GM12801 (cell line): ENCODE measurements around the gene CST8.

Experiments
- TF ChIP-seq, protein P1 (sequence below): IDR thresholded peaks from one replicate; pipeline ENCODE4 v1.5.1; 2011; ENCODE audit warnings: control low read depth; ENCODE audit not compliant: insufficient read length; ENCODE audit errors: extremely low read depth

The CST8 gene

DNA sequence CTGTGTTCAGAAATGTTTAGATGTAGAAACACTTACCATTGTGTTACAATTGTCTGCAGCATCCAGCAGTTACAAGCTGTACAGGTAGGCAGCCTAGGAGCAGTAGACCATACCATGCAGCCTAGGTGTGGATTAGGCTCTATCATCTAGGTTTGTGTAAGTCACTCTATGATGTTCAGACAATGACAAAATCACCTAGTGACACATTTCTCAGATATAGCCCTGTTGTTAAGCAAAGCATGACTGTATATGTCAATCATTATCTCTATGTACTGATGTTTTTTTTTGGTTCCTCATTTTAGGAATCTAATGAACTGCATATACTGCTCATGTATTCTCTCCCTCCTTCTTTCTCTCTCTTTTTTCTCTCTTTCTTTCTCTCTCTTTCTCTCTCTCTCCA lies 22.2 kb downstream of the CST8 start:
- TF ChIP-seq, protein P1, sequence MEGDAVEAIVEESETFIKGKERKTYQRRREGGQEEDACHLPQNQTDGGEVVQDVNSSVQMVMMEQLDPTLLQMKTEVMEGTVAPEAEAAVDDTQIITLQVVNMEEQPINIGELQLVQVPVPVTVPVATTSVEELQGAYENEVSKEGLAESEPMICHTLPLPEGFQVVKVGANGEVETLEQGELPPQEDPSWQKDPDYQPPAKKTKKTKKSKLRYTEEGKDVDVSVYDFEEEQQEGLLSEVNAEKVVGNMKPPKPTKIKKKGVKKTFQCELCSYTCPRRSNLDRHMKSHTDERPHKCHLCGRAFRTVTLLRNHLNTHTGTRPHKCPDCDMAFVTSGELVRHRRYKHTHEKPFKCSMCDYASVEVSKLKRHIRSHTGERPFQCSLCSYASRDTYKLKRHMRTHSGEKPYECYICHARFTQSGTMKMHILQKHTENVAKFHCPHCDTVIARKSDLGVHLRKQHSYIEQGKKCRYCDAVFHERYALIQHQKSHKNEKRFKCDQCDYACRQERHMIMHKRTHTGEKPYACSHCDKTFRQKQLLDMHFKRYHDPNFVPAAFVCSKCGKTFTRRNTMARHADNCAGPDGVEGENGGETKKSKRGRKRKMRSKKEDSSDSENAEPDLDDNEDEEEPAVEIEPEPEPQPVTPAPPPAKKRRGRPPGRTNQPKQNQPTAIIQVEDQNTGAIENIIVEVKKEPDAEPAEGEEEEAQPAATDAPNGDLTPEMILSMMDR, result no peak

DNA sequence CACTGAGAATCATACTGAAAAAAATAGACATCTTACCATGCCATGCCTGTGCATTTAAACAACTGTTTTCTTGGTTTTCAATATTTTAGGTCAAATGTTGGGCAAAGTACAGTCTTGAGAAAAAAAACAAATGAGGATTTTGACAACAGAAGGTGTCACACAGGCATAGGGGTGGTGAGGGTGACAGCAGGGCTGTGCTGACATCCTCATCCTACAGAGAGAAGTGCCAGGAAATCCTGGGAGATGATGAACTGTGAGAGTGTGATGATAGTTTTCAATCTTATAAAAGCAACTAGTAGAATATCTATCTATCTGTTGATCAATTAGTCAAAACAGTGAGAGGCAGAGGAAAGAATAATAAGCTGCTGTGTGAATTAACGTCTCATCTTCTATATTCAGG lies 23.9 kb downstream of the CST8 start:
- TF ChIP-seq, protein P1, result no peak

DNA sequence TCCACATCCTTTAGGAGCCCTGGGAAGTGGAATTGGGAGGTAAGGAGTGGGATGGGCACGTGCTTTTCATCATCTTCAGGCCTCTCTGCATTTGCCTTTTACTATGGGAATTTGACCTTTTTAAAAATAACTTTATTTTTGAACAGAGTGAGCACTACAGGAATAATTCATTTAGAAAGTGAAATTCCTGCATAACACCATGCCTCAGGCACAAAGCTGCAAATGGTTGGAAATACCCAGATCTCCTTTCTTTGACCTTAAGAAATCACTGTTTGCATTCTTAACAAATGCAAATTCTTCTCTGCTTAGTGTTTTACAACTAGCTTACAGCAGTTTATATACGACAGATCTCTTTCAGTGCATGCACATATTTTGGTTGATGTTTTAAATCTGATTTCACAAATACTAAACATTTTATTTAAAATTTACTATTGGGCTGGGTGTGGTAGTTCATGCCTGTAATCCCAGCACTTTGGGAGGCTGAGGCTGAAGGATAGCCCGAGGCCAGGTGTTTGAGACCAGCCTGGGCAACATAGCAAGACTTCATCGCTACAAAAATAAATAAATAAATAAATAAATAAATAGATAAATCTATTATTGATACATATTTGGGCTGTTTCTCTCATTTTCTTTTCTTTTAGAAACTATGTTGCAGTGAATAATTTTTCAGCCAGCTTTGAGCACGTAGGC lies 24.5 kb downstream of the CST8 start:
- TF ChIP-seq, protein P1, result no peak

DNA sequence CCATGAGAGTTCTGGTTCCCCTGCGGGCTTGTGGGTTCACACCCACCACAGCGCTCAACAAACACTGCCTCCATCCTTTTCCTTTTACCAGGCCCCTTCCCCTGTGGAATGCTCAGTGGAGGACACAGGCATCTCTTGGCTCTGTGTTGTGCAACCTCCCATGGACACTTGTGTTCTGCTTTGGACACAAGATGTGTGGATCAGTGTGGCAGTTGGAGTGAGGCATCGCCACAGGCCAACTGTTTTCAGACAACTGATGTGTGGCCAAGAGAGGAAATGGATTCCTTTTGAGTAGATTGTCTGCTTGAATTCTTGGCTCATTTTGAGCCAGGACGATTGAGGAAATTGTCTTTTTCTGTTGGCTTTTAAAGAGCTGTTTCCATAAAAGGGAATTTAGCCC lies 26.8 kb downstream of the CST8 start:
- TF ChIP-seq, protein P1, result no peak

DNA sequence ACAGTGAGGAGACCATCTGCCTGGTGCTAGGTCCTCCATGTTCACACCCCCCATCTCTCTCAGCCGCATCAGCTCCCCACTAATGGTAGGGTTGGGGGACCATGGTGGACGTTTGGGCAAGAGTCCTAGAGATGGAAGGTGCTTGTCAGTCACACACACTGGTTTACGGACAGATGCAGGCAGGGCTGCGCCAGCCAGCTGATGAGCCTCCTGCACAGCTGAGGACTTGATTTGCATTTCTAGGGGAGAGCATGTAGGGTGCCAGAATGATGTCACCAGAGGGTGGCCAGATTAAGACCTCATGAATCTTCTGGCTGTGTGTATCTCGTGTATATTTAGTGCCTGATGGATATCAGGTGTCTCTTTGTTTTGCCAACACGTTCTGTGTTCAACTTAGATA lies 28.6 kb downstream of the CST8 start:
- TF ChIP-seq, protein P1, result no peak

DNA sequence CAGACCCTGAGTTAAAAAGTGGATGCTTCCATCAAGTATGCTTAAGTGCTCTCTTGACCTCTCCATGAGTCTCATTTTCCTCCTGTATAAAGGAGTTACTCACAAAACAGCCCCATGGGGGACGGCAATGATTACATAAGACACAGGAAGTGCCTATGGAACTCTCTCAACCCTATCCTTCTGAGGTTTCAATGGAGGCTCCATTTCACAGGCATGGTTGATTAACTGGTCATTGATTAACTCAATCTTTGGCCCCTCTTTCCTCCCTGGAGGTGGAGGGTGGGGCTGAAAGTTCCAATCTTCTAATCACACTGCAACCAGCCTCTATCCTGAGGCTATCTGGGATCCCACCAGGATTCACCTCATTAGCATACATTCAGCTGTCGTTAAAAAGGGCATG lies 29.3 kb downstream of the CST8 start:
- TF ChIP-seq, protein P1, result no peak

DNA sequence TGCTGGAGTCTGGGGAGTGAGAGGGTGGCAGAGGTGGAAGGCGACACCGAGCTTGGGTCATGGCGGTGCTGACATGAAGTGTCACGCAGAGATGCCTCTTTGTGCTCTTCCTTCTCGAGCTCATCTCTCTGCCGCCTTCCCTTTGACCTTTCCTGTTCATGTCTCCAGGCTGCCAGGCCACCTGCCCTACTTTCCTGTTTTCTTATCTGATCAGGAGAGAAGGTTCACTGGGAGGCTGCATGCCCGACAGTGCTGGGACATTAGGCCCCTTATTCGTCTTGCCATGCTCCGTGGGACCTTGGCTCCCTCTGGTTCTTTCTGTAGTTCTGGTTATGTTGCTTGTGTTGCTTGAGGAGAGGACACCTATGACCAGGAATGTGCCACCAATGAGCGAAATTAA lies 33.2 kb downstream of the CST8 start:
- TF ChIP-seq, protein P1, result no peak
